ENCODE measurements around the gene CNIH3. TPM values are rescaled to one million over a fixed set of nuclear protein-coding genes. Genes with fewer than 3 reads are reported as not detected.

CNIH3 gene
- total RNA-seq, 2 donors from 2014 or later, result 1.4 to 2.8 TPM

GRCh38 chr1:224639426-224639975, 23.4 kb downstream of the CNIH3 start:
- Mint-ChIP-seq H3K36me3 (ENCODE audit: low read depth) (peaks cover 6% of the 10 kb centered on the region), H3K4me1 (peaks cover 11% of the 10 kb centered on the region), H3K27ac (peak overlapping the region; percentile 59), H3K4me3 (no peak overlapping the region), H3K27me3 (peaks cover 44% of the 10 kb centered on the region)
- DNase-seq, result no peak
- H3K9me3 ChIP-seq (ENCODE audit: control insufficient read depth, low read length, poor library complexity, severe bottlenecking), result no peaks in the 10 kb centered on the region
- no peak for ATAC-seq

GRCh38 chr1:224640018-224640417, 23.9 kb downstream of the CNIH3 start:
- Mint-ChIP-seq H3K27ac (no peak overlapping the region), H3K4me1 (peaks cover 11% of the 10 kb centered on the region), H3K36me3 (ENCODE audit: low read depth) (peaks cover 2% of the 10 kb centered on the region), H3K4me3 (no peak overlapping the region), H3K27me3 (peaks cover 39% of the 10 kb centered on the region)
- ATAC-seq, result no peak
- DNase-seq, result no peak
- H3K9me3 ChIP-seq (ENCODE audit: control insufficient read depth, low read length, poor library complexity, severe bottlenecking), result no peaks in the 10 kb centered on the region

GRCh38 chr1:224640587-224640986, 24.5 kb downstream of the CNIH3 start:
- no peak for DNase-seq
- Mint-ChIP-seq H3K27ac (no peak overlapping the region), H3K4me3 (no peak overlapping the region), H3K4me1 (peaks cover 11% of the 10 kb centered on the region), H3K36me3 (ENCODE audit: low read depth) (peaks cover 2% of the 10 kb centered on the region), H3K27me3 (peaks cover 39% of the 10 kb centered on the region)
- ATAC-seq, result no peak
- no peaks in the 10 kb centered on the region for H3K9me3 ChIP-seq (ENCODE audit: control insufficient read depth, low read length, poor library complexity, severe bottlenecking)

- Mint-ChIP-seq H3K4me1 (peaks cover 11% of the 10 kb centered on the region), H3K27me3 (peaks cover 39% of the 10 kb centered on the region), H3K27ac (no peak overlapping the region), H3K4me3 (no peak overlapping the region), H3K36me3 (ENCODE audit: low read depth) (peaks cover 2% of the 10 kb centered on the region)
- no peaks in the 10 kb centered on the region for H3K9me3 ChIP-seq (ENCODE audit: control insufficient read depth, low read length, poor library complexity, severe bottlenecking)
- no peak for DNase-seq
- no peak for ATAC-seq
Observed at GRCh38 chr1:224641030-224641429, 24.9 kb downstream of the CNIH3 start.

- Mint-ChIP-seq H3K4me1 (peaks cover 5% of the 10 kb centered on the region), H3K27ac (no peak overlapping the region), H3K4me3 (no peak overlapping the region), H3K27me3 (peaks cover 33% of the 10 kb centered on the region), H3K36me3 (ENCODE audit: low read depth) (peaks cover 4% of the 10 kb centered on the region)
- no peaks in the 10 kb centered on the region for H3K9me3 ChIP-seq (ENCODE audit: control insufficient read depth, low read length, poor library complexity, severe bottlenecking)
- no peak for ATAC-seq
- DNase-seq, result no peak
Observed at GRCh38 chr1:224643653-224644052, 27.5 kb downstream of the CNIH3 start.

GRCh38 chr1:224644553-224645154, 28.5 kb downstream of the CNIH3 start:
- Mint-ChIP-seq H3K27me3 (peaks cover 23% of the 10 kb centered on the region), H3K27ac (no peak overlapping the region), H3K4me3 (no peak overlapping the region), H3K36me3 (ENCODE audit: low read depth) (peaks cover 4% of the 10 kb centered on the region), H3K4me1 (peaks cover 5% of the 10 kb centered on the region)
- DNase-seq (peak in 1 of 3 donors; percentile 53), ATAC-seq (peak; percentile 88)
- no peaks in the 10 kb centered on the region for H3K9me3 ChIP-seq (ENCODE audit: control insufficient read depth, low read length, poor library complexity, severe bottlenecking)

GRCh38 chr1:224647449-224647848, 31.3 kb downstream of the CNIH3 start:
- no peak overlapping the region for H3K4me3 Mint-ChIP-seq
- DNase-seq (no peak), ATAC-seq (no peak)
- H3K36me3 Mint-ChIP-seq (ENCODE audit: low read depth), result peaks cover 7% of the 10 kb centered on the region
- H3K27ac Mint-ChIP-seq, result no peak overlapping the region
- no peaks in the 10 kb centered on the region for H3K9me3 ChIP-seq (ENCODE audit: control insufficient read depth, low read length, poor library complexity, severe bottlenecking)
- peaks cover 5% of the 10 kb centered on the region for H3K4me1 Mint-ChIP-seq
- peaks cover 22% of the 10 kb centered on the region for H3K27me3 Mint-ChIP-seq

GRCh38 chr1:224650290-224650689, 34.2 kb downstream of the CNIH3 start:
- H3K27ac Mint-ChIP-seq, result no peak overlapping the region
- no peaks in the 10 kb centered on the region for H3K4me1 Mint-ChIP-seq
- peaks cover 5% of the 10 kb centered on the region for H3K36me3 Mint-ChIP-seq (ENCODE audit: low read depth)
- H3K9me3 ChIP-seq (ENCODE audit: control insufficient read depth, low read length, poor library complexity, severe bottlenecking), result no peaks in the 10 kb centered on the region
- DNase-seq, result no peak
- H3K4me3 Mint-ChIP-seq, result no peak overlapping the region
- ATAC-seq, result no peak
- H3K27me3 Mint-ChIP-seq, result peaks cover 31% of the 10 kb centered on the region

- H3K4me3 Mint-ChIP-seq, result no peak overlapping the region
- no peaks in the 10 kb centered on the region for H3K9me3 ChIP-seq (ENCODE audit: control insufficient read depth, low read length, poor library complexity, severe bottlenecking)
- peaks cover 5% of the 10 kb centered on the region for H3K36me3 Mint-ChIP-seq (ENCODE audit: low read depth)
- H3K27ac Mint-ChIP-seq, result no peak overlapping the region
- DNase-seq (no peak), ATAC-seq (no peak)
- H3K4me1 Mint-ChIP-seq, result no peaks in the 10 kb centered on the region
- peaks cover 31% of the 10 kb centered on the region for H3K27me3 Mint-ChIP-seq
Observed at GRCh38 chr1:224651188-224651587, 35.1 kb downstream of the CNIH3 start.

- Mint-ChIP-seq H3K4me1 (no peaks in the 10 kb centered on the region), H3K27ac (no peak overlapping the region), H3K4me3 (no peak overlapping the region), H3K36me3 (ENCODE audit: low read depth) (peaks cover 6% of the 10 kb centered on the region), H3K27me3 (peaks cover 39% of the 10 kb centered on the region)
- DNase-seq, result no peak
- H3K9me3 ChIP-seq (ENCODE audit: control insufficient read depth, low read length, poor library complexity, severe bottlenecking), result no peaks in the 10 kb centered on the region
- ATAC-seq, result no peak
Observed at GRCh38 chr1:224656392-224656791, 40.3 kb downstream of the CNIH3 start.

GRCh38 chr1:224660074-224660473, 44.0 kb downstream of the CNIH3 start:
- H3K27ac Mint-ChIP-seq, result no peak overlapping the region
- DNase-seq, result no peak
- no peak for ATAC-seq
- no peak overlapping the region for H3K4me3 Mint-ChIP-seq
- peaks cover 39% of the 10 kb centered on the region for H3K27me3 Mint-ChIP-seq
- no peaks in the 10 kb centered on the region for H3K9me3 ChIP-seq (ENCODE audit: control insufficient read depth, low read length, poor library complexity, severe bottlenecking)
- H3K36me3 Mint-ChIP-seq (ENCODE audit: low read depth), result peaks cover 3% of the 10 kb centered on the region
- no peaks in the 10 kb centered on the region for H3K4me1 Mint-ChIP-seq

- no peak for DNase-seq
- Mint-ChIP-seq H3K4me3 (no peak overlapping the region), H3K4me1 (no peaks in the 10 kb centered on the region), H3K36me3 (ENCODE audit: low read depth) (peaks cover 3% of the 10 kb centered on the region), H3K27me3 (peaks cover 29% of the 10 kb centered on the region), H3K27ac (no peak overlapping the region)
- no peak for ATAC-seq
- no peaks in the 10 kb centered on the region for H3K9me3 ChIP-seq (ENCODE audit: control insufficient read depth, low read length, poor library complexity, severe bottlenecking)
Observed at GRCh38 chr1:224662870-224663269, 46.8 kb downstream of the CNIH3 start.

- H3K27me3 Mint-ChIP-seq, result peaks cover 24% of the 10 kb centered on the region
- H3K36me3 Mint-ChIP-seq (ENCODE audit: low read depth), result no peaks in the 10 kb centered on the region
- H3K9me3 ChIP-seq (ENCODE audit: control insufficient read depth, low read length, poor library complexity, severe bottlenecking), result no peaks in the 10 kb centered on the region
- H3K4me1 Mint-ChIP-seq, result no peaks in the 10 kb centered on the region
- ATAC-seq (no peak), DNase-seq (no peak)
- no peak overlapping the region for H3K4me3 Mint-ChIP-seq
- no peak overlapping the region for H3K27ac Mint-ChIP-seq
Observed at GRCh38 chr1:224665016-224665415, 48.9 kb downstream of the CNIH3 start.

- H3K27me3 Mint-ChIP-seq, result peaks cover 27% of the 10 kb centered on the region
- no peaks in the 10 kb centered on the region for H3K36me3 Mint-ChIP-seq (ENCODE audit: low read depth)
- ATAC-seq (no peak), DNase-seq (no peak)
- no peak overlapping the region for H3K4me3 Mint-ChIP-seq
- H3K9me3 ChIP-seq (ENCODE audit: control insufficient read depth, low read length, poor library complexity, severe bottlenecking), result no peaks in the 10 kb centered on the region
- no peak overlapping the region for H3K27ac Mint-ChIP-seq
- no peaks in the 10 kb centered on the region for H3K4me1 Mint-ChIP-seq
Observed at GRCh38 chr1:224666078-224666477, 50.0 kb downstream of the CNIH3 start.
